GM19372 (cell line): Measurements from ENCODE around the gene TRMT1.
A peak's percentile ranks its signal among the peaks of the same experiment; 100 is the strongest.
"Not testable (repeated sequence)": the region's sequence is repeated elsewhere in the genome, so short reads cannot be mapped to it uniquely, and the experiment has no call there.

ENCODE experiments used
- ATAC-seq: cut with Tn5 transposase; IDR thresholded peaks from one replicate; pipeline ENCODE4 v1.9.1; 2021; ENCODE audit warnings: mild to moderate bottlenecking, low read depth, moderate library complexity; ENCODE audit not compliant: unreplicated experiment

Gene TRMT1

GRCh38 chr19:13150931-13151604 is 34.5 kb upstream of the TRMT1 start:
- no peak for ATAC-seq

GRCh38 chr19:13150187-13150930 is 33.8 kb upstream of the TRMT1 start, which contains the start of the genes IER2 and STX10:
Gene IER2 (plus strand): TSS chr19:13150411. CDS start chr19:13153187, 2,776 bp downstream.
Gene STX10 (minus strand): TSS chr19:13150375. CDS start chr19:13150173, 202 bp downstream.
- ATAC-seq: peak; percentile 34

- ATAC-seq: no peak
These were observed 33.2 kb upstream of the TRMT1 start for GRCh38 chr19:13149628-13150186.

GRCh38 chr19:13149173-13149627 is 32.7 kb upstream of the TRMT1 start:
- ATAC-seq: not testable (repeated sequence)

- ATAC-seq: no peak
These were observed 30.4 kb upstream of the TRMT1 start for GRCh38 chr19:13146763-13147563.

- no peak for ATAC-seq
These were observed 23.2 kb upstream of the TRMT1 start for GRCh38 chr19:13139633-13140311.

GRCh38 chr19:13138916-13139198 is 22.3 kb upstream of the TRMT1 start:
- ATAC-seq: no peak

GRCh38 chr19:13138171-13138915 is 21.8 kb upstream of the TRMT1 start:
- no peak for ATAC-seq

- ATAC-seq: no peak
These were observed 20.8 kb upstream of the TRMT1 start for GRCh38 chr19:13137290-13137794.

GRCh38 chr19:13135068-13136062 is 18.8 kb upstream of the TRMT1 start:
- ATAC-seq: no peak

- no peak for ATAC-seq
These were observed 18.1 kb upstream of the TRMT1 start for GRCh38 chr19:13134626-13135025.

GRCh38 chr19:13133241-13133870 is 16.8 kb upstream of the TRMT1 start:
- ATAC-seq: no peak

GRCh38 chr19:13132471-13133180 is 16.1 kb upstream of the TRMT1 start:
- no peak for ATAC-seq

GRCh38 chr19:13130886-13131490 is 14.4 kb upstream of the TRMT1 start:
- ATAC-seq: no peak

- ATAC-seq: no peak
These were observed 12.8 kb upstream of the TRMT1 start for GRCh38 chr19:13129384-13129783.

GRCh38 chr19:13128583-13128982 is 12.0 kb upstream of the TRMT1 start:
- ATAC-seq: no peak
